ENCODE data around the gene LRRC32.

LRRC32 gene

DNA sequence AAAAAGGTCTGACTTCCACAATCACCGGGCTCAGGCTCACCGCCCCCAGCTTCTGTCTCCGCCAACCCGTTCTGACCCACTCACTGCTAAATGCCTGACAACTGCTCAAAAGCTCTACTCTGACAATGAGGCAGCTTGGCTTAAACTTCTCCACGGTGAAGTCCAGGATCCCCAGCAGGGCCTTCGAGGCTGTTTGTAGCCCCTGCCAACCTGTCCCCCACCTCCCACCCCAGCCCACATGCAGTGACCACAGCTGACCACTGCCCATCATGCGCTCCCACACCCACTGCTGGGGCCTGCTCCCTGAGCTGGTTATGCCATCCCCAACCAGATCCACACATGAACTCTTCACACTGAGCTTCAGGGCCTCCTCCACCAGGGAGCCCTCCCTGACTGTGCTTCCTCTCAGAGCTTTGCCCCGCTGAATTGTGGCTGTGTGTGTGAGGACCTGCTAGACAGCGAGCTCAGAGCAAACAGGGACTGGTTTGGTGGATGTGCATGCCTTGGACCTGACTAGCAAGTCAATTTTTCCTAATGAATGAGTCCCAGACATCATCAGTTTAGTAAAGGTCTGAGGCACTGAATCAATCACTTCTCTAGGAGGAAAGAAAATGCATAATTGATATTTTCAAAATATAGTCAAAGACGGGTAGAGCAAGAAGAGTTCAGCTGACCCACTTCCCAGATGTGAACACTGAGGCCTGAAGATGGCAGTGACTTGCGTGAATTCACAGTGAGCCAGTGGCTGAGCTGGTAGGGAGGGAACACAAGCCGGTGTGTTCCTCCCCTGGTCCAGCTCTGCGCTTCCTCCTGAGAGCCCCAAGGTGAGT is 7.7 kb downstream of the LRRC32 start:
- no peak for DNase-seq

DNA sequence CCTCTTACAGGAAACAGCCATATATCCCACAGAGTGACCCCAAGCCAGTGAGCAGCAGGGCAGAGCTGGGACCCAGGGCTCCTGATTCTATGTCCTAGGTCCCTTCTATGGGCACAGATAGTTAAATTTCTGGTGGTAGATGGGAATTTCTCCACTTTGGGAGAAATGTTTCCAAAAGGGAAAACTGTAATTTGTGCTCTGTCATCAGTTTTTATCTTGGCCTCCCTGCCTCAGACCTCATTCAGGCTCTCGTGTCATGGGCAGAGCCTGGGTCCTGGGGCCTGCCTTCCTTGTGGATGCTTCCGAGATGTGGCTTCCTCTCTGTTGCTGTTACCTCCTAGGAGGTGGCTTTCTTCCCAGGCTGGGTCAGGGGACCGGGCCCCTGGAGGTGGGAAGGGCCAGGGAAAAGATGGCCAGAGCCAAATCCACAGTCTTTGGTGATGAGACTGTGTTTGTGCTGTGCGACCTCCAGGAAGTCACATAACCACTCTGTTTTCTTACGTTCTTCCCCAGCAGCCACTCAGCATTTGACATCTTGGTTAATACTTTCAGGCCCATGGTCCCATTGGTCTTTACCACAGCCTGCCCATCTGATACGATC is 8.6 kb downstream of the LRRC32 start:
- no peak for DNase-seq

DNA sequence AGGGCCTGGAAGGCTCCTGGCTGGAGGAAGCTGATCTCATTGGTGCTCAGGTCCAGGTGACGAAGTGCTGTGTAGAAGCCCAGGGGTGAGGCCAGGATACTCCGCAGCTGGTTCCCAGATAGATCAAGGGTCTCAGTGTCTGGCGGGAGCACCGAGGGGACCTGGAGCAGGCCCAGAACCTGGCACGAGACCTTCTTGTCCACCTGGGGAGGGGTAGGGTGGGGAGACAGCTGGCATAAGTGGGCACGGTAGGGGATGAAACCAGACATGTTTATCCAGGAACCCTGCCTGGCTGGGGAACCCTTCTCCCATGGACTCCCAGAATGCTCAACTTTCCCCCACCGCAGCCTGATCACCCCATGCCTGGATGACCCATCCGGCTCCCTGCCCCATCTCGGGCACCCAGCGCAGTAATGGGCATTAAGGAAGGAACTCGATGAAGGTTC is 9.2 kb downstream of the LRRC32 start:
- no peak for DNase-seq

DNA sequence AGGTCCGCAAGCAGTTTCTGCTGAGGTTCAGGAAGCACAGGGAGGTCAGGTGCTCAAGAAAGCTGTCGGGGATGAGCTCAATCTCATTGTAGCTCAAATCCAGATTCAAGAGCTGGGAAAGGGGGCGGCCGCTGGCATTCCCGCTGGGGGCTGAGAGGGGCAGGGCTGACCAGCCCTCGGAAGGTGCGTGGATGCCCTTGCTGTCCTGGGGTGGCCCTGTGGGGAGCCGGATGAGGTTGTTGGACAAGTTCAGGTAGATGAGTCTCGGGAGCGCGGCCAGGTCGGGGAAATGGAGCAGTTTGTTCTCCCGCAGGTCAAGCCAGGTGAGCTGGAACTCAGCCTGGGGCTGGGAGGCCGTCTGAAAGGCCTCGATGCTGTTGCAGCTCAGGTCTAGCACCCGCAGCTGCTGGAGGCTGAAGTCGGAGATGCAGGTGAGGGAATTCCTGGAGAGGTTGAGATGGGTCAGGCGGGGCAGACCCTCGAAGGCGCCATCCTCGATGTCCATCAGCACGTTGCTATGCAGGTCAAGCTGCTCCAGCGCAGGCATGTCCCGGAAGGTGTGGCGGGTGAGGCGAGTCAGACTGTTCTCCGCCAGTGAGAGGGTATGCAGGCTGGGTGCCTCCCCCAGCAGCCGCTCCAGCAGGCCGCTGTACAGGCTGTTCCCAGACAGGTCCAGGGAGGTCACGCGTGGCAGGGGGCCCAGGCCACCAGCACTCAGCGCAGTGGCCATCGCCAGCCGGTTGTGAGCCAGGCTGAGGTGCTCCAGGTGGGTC is 9.8 kb downstream of the LRRC32 start:
- no peak for DNase-seq

DNA sequence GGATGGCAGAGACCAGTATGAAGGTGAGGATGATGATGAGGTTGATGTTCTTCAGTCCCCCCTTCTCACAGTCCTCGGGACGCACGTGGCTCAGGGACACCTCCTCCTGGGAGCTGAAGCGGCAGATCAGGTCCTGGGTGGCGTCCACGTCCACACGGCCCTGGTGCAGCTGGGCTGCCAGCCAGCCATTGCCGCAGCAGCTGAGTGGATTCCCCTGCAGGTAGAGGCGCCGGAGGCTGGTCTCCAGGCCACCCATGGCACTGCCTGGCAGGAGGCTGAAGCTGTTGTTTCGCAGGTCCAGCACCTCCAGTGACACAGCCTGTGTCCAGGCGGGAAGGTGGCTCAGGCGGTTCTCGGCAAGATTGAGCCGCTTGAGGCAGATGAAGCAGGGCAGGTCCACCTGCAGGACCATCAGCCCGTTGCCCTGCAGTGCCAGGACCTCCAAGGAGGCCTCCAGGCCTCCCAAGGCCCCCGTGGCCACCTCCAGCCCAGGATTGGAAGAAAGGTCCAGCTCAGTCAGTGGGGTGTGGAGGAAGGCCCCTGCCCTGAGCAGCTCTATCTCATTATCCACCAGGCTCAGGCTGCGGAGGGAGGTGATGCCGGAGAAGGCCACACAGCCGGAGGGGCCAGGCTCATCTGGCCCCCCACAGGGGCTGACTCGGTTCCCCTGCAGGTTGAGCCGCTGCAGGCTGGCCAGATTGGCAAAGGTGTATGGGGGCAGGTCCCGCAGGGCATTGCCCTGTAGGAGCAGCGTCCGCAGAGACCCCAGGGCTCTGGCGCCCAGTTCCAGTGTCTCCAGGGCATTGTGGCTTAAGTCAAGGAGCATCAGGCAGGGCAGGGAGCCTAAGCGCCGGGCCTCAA is 10.6 kb downstream of the LRRC32 start:
- no peak for DNase-seq

DNA sequence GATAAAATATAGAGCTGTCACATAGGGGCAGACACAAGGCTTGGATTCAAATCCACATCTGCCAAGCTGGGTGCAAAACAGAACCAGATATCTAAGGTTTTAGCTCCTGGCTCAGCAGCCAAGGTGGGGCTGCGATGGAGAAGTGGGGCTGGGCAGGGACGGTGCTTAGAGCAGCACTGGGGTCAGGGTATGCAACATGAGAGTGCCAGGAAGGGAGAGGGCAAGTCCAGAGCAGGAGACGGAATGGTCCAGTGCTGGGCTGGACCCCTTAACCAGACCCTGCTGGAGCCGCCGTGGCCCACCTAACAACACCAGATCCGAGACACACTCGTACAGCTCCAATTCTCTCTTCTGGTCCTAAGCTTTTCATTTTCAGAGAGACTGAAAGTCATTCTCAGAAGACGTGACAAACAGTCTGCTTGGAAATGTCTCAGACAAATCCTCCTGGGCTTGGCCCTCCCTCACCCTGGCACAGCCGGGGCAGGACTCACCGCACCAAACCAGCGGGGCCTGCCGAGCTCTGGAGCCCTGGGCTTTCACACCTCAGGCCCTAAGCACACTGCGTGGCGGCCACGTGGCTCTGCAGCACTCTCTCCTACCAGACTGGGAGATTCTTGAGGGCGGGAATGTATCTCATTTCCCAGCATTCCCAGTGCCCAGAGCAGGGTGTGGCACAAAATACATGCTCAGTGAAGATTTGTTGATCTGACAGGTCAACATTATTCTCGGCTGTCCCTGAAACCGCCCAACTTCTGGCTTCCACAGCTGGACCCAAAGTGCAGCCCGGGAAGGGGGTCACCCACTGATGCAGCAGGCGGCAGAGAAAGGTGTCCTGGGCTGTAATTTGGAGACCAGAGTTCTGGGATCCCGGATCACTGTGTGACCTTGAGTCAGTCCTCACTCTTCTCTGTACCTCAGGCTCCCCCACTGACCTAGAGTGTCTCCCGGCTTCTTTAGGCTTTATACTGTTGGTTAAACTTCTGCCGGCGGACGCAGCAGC is 11.6 kb downstream of the LRRC32 start:
- no peak for DNase-seq

DNA sequence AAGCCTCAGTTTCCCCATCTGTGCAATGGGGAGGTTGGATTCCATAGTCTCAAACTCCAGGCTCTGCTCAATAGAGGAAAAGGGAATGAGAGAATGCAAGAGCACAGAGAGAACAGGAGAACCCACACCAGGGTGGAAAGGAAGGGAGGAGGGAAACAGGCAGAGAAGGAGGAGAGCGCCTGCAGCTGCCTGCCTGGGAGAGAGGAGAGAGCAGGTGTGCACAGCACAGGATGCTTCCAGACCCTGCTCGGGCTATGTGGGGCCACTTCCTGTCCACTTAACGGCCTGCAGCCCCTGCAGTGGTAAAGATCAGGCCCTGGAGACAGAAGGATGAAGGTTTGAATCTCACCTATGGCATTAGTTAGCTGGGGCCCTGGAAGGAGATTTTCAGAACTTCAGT is 12.3 kb downstream of the LRRC32 start:
- no peak for DNase-seq

DNA sequence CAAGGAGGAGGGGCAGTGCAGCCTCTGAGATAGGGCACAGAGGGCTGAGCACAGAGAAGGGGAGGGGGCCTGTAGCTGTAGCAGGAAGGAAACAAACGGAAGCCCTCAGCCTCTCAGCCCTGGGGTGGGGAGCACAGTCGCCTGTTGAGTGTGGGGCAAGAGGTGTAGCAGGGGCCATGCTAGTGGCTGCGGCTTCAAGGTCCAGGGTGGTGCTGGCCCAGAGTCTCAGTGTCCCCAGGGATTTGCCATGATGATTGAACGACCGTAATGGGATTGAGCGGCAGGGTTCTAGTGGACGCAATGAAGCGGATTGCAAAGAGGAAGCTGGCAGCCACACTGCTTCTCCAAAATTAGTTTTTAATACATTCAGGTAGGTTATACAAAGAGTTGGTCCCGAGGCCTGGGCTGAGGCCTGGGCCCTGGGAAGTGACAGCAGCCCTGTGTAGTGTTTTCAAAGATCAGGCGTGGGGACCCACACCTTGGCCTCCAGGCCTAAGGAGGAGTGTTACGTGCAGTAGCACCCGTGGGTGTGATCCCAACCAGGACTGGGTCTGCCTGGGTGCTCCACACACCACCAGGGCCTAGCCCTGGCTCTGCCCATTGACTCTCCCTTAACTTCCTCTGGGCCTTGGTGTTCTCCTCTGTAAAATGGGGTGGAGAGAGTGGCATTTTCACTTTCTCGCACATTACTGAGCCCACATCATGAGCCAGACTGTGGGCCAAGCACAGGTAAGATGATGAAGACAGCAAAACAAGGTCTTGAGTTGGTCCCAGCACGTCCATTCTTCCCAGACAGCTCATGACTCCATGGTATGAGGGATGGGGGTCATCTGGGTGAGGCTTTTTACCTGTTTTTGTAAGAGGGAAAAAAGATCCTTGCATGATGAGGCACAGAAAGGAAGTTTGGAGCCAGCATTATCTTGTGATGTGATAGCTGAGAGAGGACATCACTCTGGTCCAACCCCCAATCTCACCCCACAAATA is 13.1 kb downstream of the LRRC32 start:
- DNase-seq: no peak

DNA sequence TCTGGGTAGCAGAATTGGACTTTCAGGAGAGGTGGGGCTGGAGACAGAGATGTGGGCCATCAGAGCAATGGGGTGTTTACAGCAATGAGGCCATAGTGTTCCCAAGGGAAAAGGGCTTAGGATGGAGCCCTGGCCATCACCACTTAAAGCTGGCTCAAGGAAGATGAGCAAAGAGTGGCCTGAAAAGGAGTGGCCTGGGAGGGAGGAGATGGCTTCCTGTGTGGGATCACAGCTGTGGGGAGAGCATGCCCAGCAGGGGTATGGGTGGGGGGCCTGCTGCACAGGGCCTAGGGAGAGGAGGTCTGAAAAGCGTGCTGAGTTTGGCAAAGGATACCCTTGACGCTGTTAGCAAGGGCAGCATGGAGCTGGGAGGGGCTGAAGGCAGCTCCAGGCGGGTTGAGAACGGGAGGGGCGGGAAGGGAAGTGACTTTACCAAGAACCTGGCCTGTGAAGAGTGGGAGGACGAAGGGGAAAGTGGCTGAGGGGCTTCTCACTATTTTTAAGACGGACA is 13.9 kb downstream of the LRRC32 start:
- no peak for DNase-seq

DNA sequence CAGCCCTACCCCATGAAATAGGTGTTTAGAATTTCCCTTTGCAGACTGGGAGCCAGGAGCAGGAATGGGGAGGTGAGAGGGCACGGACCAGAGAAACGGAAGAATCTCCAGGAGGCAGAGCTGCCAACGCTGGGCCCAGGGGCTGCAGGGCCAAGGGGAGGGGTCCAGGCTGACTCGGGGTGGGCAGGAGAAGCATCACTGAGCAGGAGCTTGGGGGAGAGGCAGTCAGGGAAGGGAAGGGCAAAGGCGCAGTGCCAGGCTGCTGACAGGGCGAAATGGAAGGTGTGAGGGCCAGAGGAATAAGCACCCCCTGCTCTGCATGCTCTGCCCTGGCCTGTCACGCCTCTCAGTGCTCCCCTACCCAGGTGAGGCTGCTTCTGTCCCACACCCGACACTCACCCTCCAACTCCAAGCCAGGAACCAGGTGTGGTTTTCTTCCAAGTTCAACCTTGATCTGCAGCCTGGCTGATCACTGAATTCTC is 14.5 kb downstream of the LRRC32 start:
- no peak for DNase-seq

DNA sequence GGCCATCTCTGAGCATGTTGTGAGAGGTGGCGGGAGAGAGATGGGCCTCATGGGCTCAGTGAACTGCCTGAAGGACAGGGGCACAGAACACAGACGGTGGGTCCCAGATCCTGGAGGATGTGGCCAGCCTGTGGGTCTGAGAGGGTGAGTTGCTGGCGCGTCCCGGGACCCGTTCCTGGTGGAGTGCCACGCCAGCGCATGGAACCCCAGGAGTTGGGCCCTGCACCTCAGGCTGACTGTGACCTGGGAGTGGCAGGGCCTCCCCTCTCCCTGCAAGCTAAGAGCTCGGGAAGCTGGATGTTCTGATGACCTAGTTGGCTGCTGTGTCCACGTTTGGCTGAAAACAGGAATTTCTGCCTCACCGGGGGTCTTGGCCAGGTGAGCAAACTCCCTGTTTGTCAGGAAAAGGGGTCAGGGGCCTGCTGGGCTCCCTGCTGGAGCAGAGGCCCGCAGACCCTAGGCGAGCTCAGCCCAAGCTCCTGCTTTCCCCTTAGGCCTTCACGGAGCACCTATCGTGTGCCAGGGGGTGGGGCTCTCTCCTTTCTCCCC is 15.0 kb downstream of the LRRC32 start:
- no peak for DNase-seq

DNA sequence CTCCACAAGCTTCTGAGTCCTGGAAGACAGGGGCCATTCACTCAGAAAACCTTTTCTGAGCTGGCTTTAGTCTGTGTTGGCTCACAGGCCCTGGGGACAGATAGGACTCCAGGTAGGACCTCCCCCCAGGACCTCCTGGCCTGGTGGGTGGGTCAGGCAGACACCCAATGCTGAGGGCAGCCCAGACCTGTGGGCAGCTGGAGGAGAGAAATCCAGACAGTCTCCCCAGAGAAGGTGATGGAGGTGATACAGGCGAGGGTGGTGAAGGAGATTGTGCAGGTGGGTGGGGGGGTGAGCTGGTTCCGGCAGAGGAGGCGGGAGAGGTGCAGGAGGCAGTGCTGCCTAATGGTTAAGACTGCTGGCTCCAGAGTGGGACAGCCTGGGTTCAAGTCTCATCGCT is 15.6 kb downstream of the LRRC32 start:
- DNase-seq: no peak

DNA sequence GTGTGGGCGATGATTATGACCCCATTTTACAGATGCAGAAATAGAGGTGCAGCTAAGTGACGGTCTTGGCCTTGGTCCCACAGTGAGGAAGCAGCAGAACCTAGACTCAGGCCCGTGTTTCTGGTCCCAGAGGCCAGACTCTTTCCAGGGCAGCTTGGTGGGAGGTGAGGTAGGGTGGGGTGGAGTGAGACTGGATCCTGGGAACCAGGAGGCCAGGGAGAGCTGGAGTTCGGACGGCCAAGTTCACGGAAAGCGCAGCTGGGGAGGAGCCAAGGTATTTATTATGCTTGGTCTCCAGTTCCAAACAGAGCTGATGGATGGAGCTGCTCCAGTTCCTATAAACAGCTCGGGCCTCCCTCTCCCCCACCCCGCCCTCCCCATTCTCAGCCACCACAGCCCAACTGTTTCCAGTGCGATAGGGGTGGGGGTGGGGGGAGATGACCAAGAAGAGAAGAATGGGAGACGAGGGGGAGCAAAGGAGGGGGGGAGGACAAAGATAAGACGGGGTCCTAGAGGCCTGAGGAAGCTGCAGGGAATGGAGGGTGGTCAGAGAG is 16.2 kb downstream of the LRRC32 start:
- DNase-seq: no peak

DNA sequence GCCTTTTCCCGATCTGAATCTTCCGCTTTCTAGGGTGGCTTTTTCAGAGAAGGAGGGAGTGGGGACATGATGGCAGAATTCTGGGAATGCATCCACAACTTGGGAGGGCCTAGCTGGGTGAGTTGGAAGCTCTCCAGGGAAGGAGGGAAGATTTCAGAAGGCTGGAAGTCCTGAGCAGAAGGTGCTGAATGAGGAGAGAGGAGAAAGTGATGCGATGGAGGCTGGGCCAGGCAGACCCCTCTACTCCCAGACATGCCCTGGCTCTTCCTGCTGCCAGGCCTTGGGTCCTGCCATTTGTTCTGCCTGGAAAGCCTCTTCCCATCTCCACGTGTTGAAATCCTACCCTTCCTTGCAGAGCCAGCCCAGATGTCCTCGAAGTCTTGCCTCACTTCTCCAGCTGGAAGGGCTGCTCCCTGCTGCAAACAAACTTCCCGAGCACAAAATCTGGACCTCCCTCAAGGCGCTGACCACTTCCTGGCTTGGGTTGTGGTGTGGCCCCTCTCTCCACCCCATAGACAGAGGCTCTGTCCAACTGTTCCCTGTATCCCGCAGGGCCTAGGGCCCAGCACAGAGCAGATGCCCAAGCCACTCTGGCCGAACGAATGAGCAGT is 16.8 kb downstream of the LRRC32 start:
- no peak for DNase-seq

DNA sequence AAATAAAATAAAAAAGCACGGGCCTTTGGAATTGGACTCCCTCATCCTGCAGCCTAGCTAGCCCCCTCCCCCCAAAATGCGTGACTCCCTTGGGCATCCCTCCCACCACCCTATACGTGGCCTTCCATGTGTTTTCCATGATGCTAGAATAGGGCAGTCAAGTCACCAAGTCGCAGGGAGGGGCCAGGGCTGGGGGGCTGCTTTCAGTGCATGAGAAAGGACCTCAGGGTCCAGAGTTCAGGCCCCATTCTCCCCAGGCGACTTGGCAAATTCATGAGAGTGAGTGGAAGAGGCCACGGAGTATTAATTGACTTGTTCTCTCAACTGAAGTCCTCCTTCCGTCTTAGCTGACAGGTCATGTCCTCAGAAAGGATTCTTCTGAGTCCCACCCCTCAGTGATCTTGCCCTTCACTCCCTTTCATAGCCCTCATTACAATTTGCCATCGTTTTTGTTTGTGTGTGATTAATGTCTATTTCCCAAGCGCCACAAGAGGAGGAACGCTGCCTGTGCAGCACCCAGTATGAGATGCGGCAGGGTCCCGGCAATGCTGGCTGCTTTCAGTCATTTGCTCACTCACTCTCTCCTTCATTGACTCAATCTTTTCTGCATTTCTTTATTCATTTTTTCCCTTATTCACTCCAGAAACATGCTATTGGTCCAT is 17.4 kb downstream of the LRRC32 start:
- DNase-seq: no peak

DNA sequence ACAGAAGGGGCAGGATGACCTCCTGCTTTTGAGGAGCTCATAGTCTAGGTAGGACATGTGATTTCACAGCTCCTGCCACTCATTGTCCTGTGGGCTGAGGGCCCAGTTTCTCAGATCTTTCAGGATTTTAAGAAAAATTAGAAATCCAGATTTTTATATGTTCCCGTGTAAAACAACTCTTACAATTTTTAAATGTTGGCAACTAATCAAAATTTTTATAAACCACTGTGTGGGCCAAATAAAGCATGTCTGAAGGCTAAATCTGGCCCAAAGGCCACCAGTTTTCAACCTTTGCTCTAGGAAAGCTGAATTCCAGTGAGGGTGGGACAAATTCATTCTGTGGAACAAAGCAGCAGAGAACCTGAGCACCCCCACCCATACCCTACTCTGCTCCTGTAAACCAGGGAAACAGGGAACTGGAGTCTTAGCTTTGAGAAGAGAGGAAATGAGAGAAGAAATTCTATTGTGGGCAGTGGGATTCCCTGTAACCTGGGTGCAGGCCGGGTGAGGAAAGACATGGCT is 20.6 kb downstream of the LRRC32 start:
- DNase-seq: no peak

DNA sequence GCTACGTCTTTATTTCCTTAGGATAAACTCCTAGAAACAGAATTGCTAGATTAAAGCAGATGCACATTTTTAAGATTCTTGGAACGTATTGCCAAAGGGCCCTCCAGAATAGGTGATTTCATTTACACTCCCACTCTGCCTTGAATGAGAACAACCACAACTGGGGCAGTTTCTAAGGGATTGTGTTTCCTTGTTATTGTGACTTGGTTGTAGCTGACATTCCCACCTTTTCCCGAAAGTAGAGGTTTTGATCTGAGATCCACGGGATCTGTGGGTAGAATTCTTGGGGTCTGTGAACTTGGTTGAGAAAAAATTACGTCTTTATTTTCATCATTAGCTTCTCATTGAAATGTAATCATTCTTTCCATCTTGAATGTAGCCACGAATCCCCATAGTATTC is 21.5 kb downstream of the LRRC32 start:
- DNase-seq: no peak

DNA sequence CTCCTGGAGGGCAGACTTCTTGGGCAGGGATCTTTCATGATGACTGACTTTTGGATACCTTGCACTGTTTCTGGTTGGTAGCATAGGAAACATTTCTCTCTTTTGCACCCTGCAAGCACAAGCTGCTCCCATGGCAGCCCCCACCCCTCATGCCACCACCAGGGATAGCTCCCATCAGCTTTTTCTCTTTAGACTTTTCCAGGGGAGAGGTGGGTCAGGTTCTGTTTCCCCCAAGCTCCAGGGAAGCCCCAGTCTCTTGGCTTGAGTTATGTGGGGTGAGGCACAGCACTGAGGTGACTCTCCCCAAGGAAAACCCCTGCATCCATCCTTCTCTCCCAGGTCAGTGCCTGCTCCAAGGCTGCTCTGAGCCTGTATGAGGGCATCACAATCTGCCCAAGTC is 22.5 kb downstream of the LRRC32 start:
- no peak for DNase-seq
